Small intestine (tissue), 7 donors: Measurements from ENCODE around the gene TPST2. TPM values are rescaled to one million over a fixed set of nuclear protein-coding genes. Genes with fewer than 3 reads are reported as not detected.

Experiments used
- DNase-seq, 2 donors: peaks; one replicate each; pipeline versions ENCODE4 v3.0.0 to v3.0.0-alpha.2; 2013
- FAIRE-seq: peaks from 2 replicates; lab custom pipeline; 2012; peaks lifted over from hg19 to GRCh38; lab: Jason Lieb, UNC
- H3K27ac ChIP-seq, 3 donors: one replicate each; pipeline ENCODE4 v1.5.1; 2013; ENCODE audit warnings: low read length in 2 of 3, mild to moderate bottlenecking in 2 of 3, control low read depth in 1 of 3, inconsistent platforms in 1 of 3, low read depth in 1 of 3, moderate library complexity in 1 of 3
- H3K27me3 ChIP-seq, 3 donors: one replicate each; pipeline ENCODE4 v1.6.1; 2013; ENCODE audit warnings: low read length in 3 of 3, inconsistent platforms in 1 of 3; ENCODE audit not compliant: control insufficient read depth in 3 of 3, insufficient read depth in 3 of 3
- H3K36me3 ChIP-seq, 3 donors: one replicate each; pipeline ENCODE4 v1.6.1; 2013; ENCODE audit warnings: low read length in 3 of 3, inconsistent platforms in 1 of 3, low read depth in 1 of 3, mild to moderate bottlenecking in 1 of 3, moderate library complexity in 1 of 3; ENCODE audit not compliant: control insufficient read depth in 3 of 3, insufficient read depth in 2 of 3
- H3K4me1 ChIP-seq, 3 donors: one replicate each; pipeline ENCODE4 v1.6.1; 2013; ENCODE audit warnings: low read length in 2 of 3, inconsistent platforms in 1 of 3, low read depth in 1 of 3, mild to moderate bottlenecking in 1 of 3, moderate library complexity in 1 of 3; ENCODE audit not compliant: control insufficient read depth in 3 of 3, insufficient read depth in 2 of 3
- H3K4me3 ChIP-seq, 3 donors: one replicate each; pipeline ENCODE4 v1.5.1; 2013; ENCODE audit warnings: low read length in 3 of 3, control low read depth in 1 of 3, inconsistent platforms in 1 of 3, low read depth in 1 of 3, mild to moderate bottlenecking in 1 of 3, moderate library complexity in 1 of 3
- H3K9me3 ChIP-seq, 2 donors: one replicate each; pipeline ENCODE4 v1.6.1; 2013; ENCODE audit warnings: low read depth in 1 of 2, low read length in 1 of 2; ENCODE audit not compliant: control insufficient read depth in 2 of 2, insufficient read depth in 1 of 2
- WGBS, 3 donors: extraction: QIAGEN DNeasy Blood & Tissue Kit; methylation state at CpG; one replicate each; pipeline ENCODE4 v1.1.7; 2013; 5-methylcytosine and 5-hydroxymethylcytosine counted together
- polyA plus RNA-seq, 4 donors: library from polyadenylated mRNA; stranded (reverse) in 3 of 4; unstranded in 1 of 4; fragments of 200-250 nt in 3 of 4; fragments of 120-200 nt in 1 of 4; gene quantifications; one replicate each; pipeline versions ENCODE4 v1.2.1 to v1.2.3, GENCODE V29; 2013
- donor health status: healthy with polysubstance abuse.
- donor health status: control.
- donor health status: control.
- donor health status: Bipolar disorder and iron deficiency.
- donor health status: healthy.

The TPST2 gene
- polyA plus RNA-seq, 4 donors: 6.3 to 29.2 (median 16.6) TPM

GRCh38 chr22:26564672-26565071 lies 25.3 kb downstream of the TPST2 start:
- FAIRE-seq: no peak
- DNase-seq: no peak
- Histone ChIP-seq H3K9me3 (no peaks in the 10 kb centered on the region), H3K4me3 (no peak overlapping the region), H3K36me3 (peaks cover 0 to 17% (median 0%) of the 10 kb centered on the region in 3 donors), H3K27me3 (no peaks in the 10 kb centered on the region), H3K27ac (no peak overlapping the region), H3K4me1 (no peaks in the 10 kb centered on the region)
- 93 to 96% (median 95%) methylated on average over 3 of the region's 3 CpGs for WGBS, 3 donors

GRCh38 chr22:26564181-26564580 lies 25.8 kb downstream of the TPST2 start:
- H3K4me3 ChIP-seq: no peak overlapping the region
- no peak overlapping the region for H3K27ac ChIP-seq
- 93 to 97% (median 93%) methylated on average over 7 to 8 of the region's 8 CpGs for WGBS, 3 donors
- no peaks in the 10 kb centered on the region for H3K4me1 ChIP-seq
- H3K27me3 ChIP-seq: no peaks in the 10 kb centered on the region
- no peak for FAIRE-seq
- DNase-seq: no peak
- H3K36me3 ChIP-seq: peaks cover 0 to 17% (median 0%) of the 10 kb centered on the region in 3 donors
- no peaks in the 10 kb centered on the region for H3K9me3 ChIP-seq

GRCh38 chr22:26563022-26563421 lies 26.9 kb downstream of the TPST2 start:
- FAIRE-seq (no peak), DNase-seq (no peak)
- no peak overlapping the region for H3K27ac ChIP-seq
- H3K4me3 ChIP-seq: no peak overlapping the region
- H3K9me3 ChIP-seq: no peaks in the 10 kb centered on the region
- no peaks in the 10 kb centered on the region for H3K4me1 ChIP-seq
- H3K27me3 ChIP-seq: no peaks in the 10 kb centered on the region
- 64 to 81% (median 70%) methylated on average over 5 of the region's 5 CpGs for WGBS, 3 donors
- H3K36me3 ChIP-seq: peaks cover 0 to 21% (median 0%) of the 10 kb centered on the region in 3 donors

- no peaks in the 10 kb centered on the region for H3K4me1 ChIP-seq
- DNase-seq (no peak), FAIRE-seq (no peak)
- peaks cover 0 to 21% (median 0%) of the 10 kb centered on the region in 3 donors for H3K36me3 ChIP-seq
- 76 to 84% (median 79%) methylated on average over 9 of the region's 9 CpGs for WGBS, 3 donors
- no peak overlapping the region for H3K4me3 ChIP-seq
- no peaks in the 10 kb centered on the region for H3K9me3 ChIP-seq
- no peaks in the 10 kb centered on the region for H3K27me3 ChIP-seq
- H3K27ac ChIP-seq: no peak overlapping the region
These were observed 28.0 kb downstream of the TPST2 start for GRCh38 chr22:26561756-26562417.

GRCh38 chr22:26559961-26560575 lies 29.9 kb downstream of the TPST2 start:
- Histone ChIP-seq H3K4me1 (no peaks in the 10 kb centered on the region), H3K9me3 (no peaks in the 10 kb centered on the region), H3K4me3 (no peak overlapping the region), H3K27ac (no peak overlapping the region), H3K36me3 (peaks cover 0 to 19% (median 0%) of the 10 kb centered on the region in 3 donors), H3K27me3 (no peaks in the 10 kb centered on the region)
- no peak for DNase-seq
- 91 to 93% (median 93%) methylated on average over 13 of the region's 13 CpGs for WGBS, 3 donors
- FAIRE-seq: no peak

- Histone ChIP-seq H3K4me3 (no peak overlapping the region), H3K4me1 (no peaks in the 10 kb centered on the region), H3K27ac (no peak overlapping the region), H3K36me3 (peaks cover 0 to 7% (median 0%) of the 10 kb centered on the region in 3 donors), H3K27me3 (no peaks in the 10 kb centered on the region), H3K9me3 (no peaks in the 10 kb centered on the region)
- DNase-seq (no peak), FAIRE-seq (no peak)
- WGBS, 3 donors: 76 to 95% (median 94%) methylated on average over 3 of the region's 3 CpGs
These were observed 31.6 kb downstream of the TPST2 start for GRCh38 chr22:26558248-26558895.

- Histone ChIP-seq H3K9me3 (no peaks in the 10 kb centered on the region), H3K27me3 (no peaks in the 10 kb centered on the region), H3K36me3 (peaks cover 0 to 7% (median 0%) of the 10 kb centered on the region in 3 donors), H3K4me1 (no peaks in the 10 kb centered on the region), H3K4me3 (no peak overlapping the region), H3K27ac (no peak overlapping the region)
- 88 to 96% (median 89%) methylated on average over 5 of the region's 5 CpGs for WGBS, 3 donors
- DNase-seq (no peak), FAIRE-seq (no peak)
These were observed 33.0 kb downstream of the TPST2 start for GRCh38 chr22:26556904-26557303.

GRCh38 chr22:26555478-26555877 lies 34.5 kb downstream of the TPST2 start:
- DNase-seq (no peak), FAIRE-seq (no peak)
- WGBS, 3 donors: 87 to 94% (median 93%) methylated on average over 11 of the region's 11 CpGs
- Histone ChIP-seq H3K27me3 (no peaks in the 10 kb centered on the region), H3K4me3 (no peak overlapping the region), H3K4me1 (no peaks in the 10 kb centered on the region), H3K9me3 (no peaks in the 10 kb centered on the region), H3K36me3 (peaks cover 0 to 9% (median 0%) of the 10 kb centered on the region in 3 donors), H3K27ac (no peak overlapping the region)
